IMR-90 (cell line): ENCODE measurements around the gene DMRTC2.

Experiments
- CHD1 ChIP-seq: IDR thresholded peaks from 2 replicates; pipeline ENCODE4 v1.6.1; 2012; ENCODE audit warnings: low read depth, low read length, improper control_type of control experiment
- POLR2A ChIP-seq: IDR thresholded peaks from 2 replicates; pipeline ENCODE4 v1.6.1; 2012; ENCODE audit warnings: mild to moderate bottlenecking, low read depth, low read length
- RAD21 ChIP-seq: IDR thresholded peaks from 2 replicates; pipeline ENCODE4 v1.6.1; 2012; ENCODE audit warnings: low read length, improper control_type of control experiment
- RCOR1 ChIP-seq: IDR thresholded peaks from 2 replicates; pipeline ENCODE4 v1.6.1; 2012; ENCODE audit warnings: mild to moderate bottlenecking, low read length, improper control_type of control experiment; ENCODE audit not compliant: insufficient replicate concordance
- RFX5 ChIP-seq: IDR thresholded peaks from 2 replicates; pipeline ENCODE4 v1.8.0; 2012; ENCODE audit warnings: low read depth, mild to moderate bottlenecking, low read length, moderate library complexity
- TF ChIP-seq, protein P1 (sequence below): conservative IDR thresholded peaks from 2 replicates; pipeline ENCODE4 v1.5.1; 2012; ENCODE audit warnings: mild to moderate bottlenecking, low read depth, low read length, improper control_type of control experiment

DNA sequence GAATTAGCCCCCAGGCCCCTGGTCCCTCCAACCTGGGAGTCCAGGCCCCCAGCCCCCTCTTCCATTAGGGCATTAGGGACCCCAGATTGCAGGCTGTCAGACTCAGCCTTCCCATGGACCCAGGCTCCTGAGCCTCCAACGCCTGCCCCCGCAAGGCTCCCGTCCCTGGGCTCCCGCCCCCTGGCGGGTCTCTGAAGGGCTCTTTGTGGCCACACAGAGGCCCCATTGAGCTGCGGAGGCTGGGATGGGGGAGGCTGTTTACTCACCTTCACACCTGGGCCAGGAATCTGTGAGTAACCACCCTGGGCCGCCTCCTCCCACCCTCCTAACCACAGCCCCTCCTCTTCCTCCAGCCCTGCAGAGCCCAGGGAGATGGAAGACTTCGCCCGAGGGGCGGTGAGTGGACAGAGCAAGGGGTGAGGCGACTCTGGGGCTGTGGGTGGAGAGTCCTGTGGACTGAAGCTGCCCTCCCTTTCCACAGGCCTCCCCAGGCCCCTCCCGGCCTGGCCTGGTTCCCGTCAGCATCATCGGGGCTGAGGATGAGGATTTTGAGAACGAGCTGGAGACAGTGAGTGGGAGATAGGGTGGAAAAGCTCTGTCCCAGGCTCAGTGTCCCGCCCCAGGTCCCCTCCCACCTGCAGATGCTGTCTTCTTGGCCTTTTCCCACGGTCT is 43.0 kb downstream of the DMRTC2 start:
- TF ChIP-seq, protein P1, sequence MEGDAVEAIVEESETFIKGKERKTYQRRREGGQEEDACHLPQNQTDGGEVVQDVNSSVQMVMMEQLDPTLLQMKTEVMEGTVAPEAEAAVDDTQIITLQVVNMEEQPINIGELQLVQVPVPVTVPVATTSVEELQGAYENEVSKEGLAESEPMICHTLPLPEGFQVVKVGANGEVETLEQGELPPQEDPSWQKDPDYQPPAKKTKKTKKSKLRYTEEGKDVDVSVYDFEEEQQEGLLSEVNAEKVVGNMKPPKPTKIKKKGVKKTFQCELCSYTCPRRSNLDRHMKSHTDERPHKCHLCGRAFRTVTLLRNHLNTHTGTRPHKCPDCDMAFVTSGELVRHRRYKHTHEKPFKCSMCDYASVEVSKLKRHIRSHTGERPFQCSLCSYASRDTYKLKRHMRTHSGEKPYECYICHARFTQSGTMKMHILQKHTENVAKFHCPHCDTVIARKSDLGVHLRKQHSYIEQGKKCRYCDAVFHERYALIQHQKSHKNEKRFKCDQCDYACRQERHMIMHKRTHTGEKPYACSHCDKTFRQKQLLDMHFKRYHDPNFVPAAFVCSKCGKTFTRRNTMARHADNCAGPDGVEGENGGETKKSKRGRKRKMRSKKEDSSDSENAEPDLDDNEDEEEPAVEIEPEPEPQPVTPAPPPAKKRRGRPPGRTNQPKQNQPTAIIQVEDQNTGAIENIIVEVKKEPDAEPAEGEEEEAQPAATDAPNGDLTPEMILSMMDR = no peak
- TF ChIP-seq POLR2A (no peak), CHD1 (no peak), RAD21 (no peak; the same call in 1 of the 2 replicates), RCOR1 (no peak), RFX5 (no peak)
